LNCAP (cell line): ENCODE measurements around the gene AK2.

Experiments used
- TF ChIP-seq, protein P1 (sequence below): fragments of 450-650 bp; IDR thresholded peaks from 2 replicates; pipeline ENCODE4 v1.5.1; 2017; ENCODE audit warnings: mild to moderate bottlenecking

Gene AK2

DNA sequence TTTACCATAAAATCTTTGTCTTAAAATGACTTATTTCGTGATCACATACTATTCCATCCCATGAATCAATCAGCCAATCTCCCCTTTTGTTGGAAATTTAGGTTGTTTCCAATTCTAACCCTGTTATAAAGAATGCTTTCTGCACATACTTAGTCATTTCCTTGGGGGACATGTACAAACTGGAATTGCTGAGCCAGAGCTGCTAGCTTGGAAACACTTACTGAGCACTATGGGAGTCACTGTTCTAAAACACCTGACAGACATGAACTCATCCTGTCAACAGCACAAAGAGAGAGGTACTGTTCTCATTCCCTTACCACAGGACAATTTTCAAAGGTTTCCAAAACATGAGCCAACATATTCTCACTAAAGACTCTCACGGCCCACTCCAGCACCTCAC is 32.1 kb downstream of the AK2 start:
- TF ChIP-seq, protein P1, sequence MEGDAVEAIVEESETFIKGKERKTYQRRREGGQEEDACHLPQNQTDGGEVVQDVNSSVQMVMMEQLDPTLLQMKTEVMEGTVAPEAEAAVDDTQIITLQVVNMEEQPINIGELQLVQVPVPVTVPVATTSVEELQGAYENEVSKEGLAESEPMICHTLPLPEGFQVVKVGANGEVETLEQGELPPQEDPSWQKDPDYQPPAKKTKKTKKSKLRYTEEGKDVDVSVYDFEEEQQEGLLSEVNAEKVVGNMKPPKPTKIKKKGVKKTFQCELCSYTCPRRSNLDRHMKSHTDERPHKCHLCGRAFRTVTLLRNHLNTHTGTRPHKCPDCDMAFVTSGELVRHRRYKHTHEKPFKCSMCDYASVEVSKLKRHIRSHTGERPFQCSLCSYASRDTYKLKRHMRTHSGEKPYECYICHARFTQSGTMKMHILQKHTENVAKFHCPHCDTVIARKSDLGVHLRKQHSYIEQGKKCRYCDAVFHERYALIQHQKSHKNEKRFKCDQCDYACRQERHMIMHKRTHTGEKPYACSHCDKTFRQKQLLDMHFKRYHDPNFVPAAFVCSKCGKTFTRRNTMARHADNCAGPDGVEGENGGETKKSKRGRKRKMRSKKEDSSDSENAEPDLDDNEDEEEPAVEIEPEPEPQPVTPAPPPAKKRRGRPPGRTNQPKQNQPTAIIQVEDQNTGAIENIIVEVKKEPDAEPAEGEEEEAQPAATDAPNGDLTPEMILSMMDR = no peak

DNA sequence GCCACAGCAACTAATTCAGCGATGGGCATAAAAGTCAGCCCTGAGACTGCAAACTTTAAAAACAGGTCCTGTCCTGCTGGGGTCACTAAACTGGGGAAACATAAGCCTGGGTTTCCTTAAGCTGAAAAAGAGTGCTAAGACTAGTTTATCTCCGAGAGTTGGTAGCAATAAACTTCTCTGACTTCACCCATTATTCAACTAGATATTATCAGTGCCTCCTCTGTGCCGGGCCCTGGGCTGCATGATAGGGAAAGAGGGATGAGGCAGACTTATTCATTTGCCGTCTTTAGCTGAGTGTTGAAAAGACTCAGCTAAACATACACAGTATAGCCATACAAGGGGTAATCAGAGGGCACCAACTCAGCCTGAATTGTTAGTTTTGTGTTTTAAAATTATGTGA is 33.0 kb downstream of the AK2 start:
- TF ChIP-seq, protein P1 = no peak

DNA sequence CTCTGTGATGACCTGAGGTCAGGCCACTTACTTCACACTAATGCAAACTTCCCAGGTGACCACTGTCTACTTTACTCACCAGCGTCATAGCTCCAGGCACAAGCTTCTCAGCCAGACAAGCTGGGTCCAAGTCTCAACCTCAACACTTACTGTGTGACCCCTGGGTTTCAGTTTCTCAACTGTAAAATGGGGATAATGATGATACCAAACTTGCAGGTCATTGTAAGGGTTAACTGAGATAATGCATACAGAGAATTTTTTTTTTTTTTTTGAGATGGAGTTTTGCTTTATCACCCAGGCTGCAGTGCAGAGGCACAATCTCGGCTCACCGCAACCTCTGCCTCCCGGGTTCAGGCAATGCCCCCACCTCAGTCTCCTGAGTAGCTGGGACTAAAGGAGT is 34.7 kb downstream of the AK2 start:
- TF ChIP-seq, protein P1 = no peak

DNA sequence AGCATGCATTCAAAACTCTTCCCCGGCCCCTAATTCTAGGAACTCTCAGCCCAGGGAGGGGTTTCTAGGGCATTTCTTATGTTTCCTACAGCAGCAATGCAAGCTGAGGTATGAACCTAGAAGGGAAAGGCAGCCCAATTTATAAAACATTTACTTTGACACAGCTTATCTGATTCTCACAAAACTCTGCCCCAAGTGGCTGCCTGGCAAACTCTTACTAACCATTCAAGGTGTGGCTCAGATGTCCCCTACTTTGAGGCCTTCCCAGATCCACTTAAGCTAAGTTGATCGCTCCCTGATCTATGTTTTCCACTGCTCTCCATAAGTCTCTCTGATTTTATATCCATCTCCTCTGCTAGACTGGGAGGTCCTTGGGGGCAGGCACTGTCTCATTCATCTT is 35.4 kb downstream of the AK2 start:
- TF ChIP-seq, protein P1 = no peak; the same call in 1 of the 2 replicates

DNA sequence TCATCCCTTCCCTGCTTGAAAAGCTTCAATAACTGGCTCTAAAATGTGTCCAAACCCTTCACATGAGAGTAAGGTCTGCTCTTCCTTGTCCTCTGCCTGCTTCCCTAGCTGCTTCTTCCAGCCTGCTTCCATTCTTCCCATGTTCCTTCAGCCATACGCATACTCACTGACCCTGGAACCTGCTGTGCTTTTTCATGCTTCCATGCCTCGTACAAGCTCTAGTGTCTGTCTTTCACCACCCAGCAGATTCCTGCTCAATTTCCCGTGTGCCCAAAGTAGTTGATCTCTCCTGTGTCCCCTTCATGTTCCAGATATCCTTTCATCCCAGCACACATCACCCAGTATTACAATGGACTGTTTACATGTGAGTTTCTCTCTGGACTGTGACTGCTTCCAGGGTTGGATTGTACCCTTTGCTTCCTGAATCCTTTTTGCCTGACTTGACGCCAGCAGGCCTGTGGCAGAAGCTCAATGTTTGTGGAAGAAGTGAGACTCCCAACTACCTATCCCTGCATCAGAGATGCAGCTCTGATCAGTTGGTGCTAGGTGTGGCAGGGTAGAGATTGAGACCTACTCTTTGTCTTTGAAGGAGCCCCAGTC is 36.2 kb downstream of the AK2 start:
- TF ChIP-seq, protein P1 = no peak

DNA sequence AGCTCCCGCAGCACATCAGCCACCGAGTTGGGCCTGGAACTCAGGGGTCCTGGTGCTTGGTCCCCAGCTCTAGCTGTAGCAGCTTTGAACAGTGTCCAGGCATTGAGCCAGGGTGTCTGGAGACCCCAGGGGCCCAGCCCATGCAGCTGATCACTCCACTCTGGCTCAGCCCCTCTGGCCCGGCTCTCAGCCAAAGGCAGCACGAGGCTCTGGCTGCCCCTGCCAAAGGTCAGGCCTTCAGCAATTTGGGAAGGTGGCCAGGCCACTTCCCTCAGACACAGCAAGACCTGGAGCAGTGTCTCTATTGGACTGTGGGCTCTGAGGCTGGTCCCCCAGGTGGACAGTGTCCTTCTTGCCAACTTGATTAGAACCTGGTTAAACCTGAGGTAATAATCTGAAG is 37.7 kb downstream of the AK2 start:
- TF ChIP-seq, protein P1 = no peak

DNA sequence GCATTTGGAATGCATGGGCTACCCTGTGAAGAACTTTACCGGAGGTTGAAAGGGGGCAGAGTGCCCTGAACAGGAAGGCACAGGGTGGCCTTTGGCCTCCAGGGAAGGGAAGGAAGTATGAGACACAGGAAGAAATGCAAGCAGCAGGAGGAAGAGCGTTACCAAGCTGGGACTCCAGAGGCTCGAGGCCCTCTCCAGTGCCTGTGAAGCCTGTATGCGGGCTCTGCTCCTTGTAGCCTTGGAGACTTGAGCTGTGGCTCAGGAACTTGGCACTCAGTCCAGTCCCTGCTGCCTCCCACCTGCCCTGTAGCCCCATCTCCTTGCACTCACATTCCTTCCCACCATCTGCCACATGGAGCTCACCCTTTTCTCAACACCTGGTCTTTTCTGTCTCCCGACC is 38.6 kb downstream of the AK2 start:
- TF ChIP-seq, protein P1 = no peak

DNA sequence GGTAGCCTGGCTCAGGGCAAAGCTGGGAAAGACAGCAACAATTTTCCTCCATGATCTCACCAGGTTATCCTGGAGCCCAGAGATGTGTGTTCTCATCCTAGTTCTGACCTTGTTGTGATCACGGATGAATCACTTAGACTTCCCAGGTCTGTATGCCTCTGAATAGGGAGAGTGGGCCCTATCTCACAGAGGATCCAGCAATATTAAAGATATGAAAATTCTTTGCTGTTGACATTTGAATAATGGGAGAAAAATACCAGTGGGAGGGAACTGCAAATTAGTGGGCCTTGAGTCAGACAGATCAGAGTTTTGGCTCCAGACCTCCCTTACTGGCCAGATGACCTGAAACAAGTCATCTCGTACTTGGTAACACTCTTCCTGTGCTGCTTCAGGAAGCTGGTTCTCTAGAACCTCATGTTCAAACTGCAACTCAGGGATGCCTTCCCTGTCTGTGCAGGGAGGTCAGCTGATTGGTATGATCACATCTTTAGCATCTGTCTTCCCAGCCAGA is 39.2 kb downstream of the AK2 start:
- TF ChIP-seq, protein P1 = no peak
